Muscle layer of colon (tissue), 2 donors: ENCODE results near the gene DDX20.
"Not testable (repeated sequence)": the region's sequence is repeated elsewhere in the genome, so short reads cannot be mapped to it uniquely, and the experiment has no call there.

Experiments used
- H3K27ac ChIP-seq: one replicate; pipeline ENCODE4 v1.7.0; 2013; ENCODE audit warnings: low read depth, mild to moderate bottlenecking, low read length, moderate library complexity
- H3K27me3 ChIP-seq, 2 donors: one replicate each; pipeline ENCODE4 v1.7.0; 2013; ENCODE audit warnings: low read length in 2 of 2, mild to moderate bottlenecking in 2 of 2; ENCODE audit not compliant: insufficient read depth in 2 of 2, control insufficient read depth in 1 of 2
- H3K36me3 ChIP-seq: one replicate; pipeline ENCODE4 v1.7.0; 2013; ENCODE audit warnings: mild to moderate bottlenecking, low read length; ENCODE audit not compliant: insufficient read depth
- H3K4me1 ChIP-seq: one replicate; pipeline ENCODE4 v1.7.0; 2013; ENCODE audit warnings: mild to moderate bottlenecking, low read length; ENCODE audit not compliant: insufficient read depth
- H3K4me3 ChIP-seq, 2 donors: one replicate each; pipeline ENCODE4 v1.7.0; 2013; ENCODE audit warnings: low read length in 2 of 2, low read depth in 1 of 2, mild to moderate bottlenecking in 1 of 2, moderate library complexity in 1 of 2
- H3K9ac ChIP-seq: one replicate; pipeline ENCODE4 v1.7.0; 2013; ENCODE audit warnings: low read length
- H3K9me3 ChIP-seq: one replicate; pipeline ENCODE4 v1.7.0; 2013; ENCODE audit warnings: mild to moderate bottlenecking, low read length
- donor health status: abdominal sarcoma.
- donor health status: Adenocarcinoma of cecum.

DDX20 gene

GRCh38 chr1:111742292-111742691 is 13.4 kb upstream of the DDX20 start:
- H3K4me1 ChIP-seq, result peaks cover 23% of the 10 kb centered on the region
- H3K4me3 ChIP-seq, H3K27ac ChIP-seq, H3K27me3 ChIP-seq, H3K36me3 ChIP-seq, H3K9me3 ChIP-seq, H3K9ac ChIP-seq: not testable (repeated sequence)

- H3K27me3 ChIP-seq, result no peaks in the 10 kb centered on the region
- no peaks in the 10 kb centered on the region for H3K9me3 ChIP-seq
- peaks cover 15% of the 10 kb centered on the region for H3K4me1 ChIP-seq
- H3K4me3 ChIP-seq, result no peak overlapping the region
- H3K27ac ChIP-seq, result no peak overlapping the region
- no peaks in the 10 kb centered on the region for H3K36me3 ChIP-seq
- H3K9ac ChIP-seq, result no peak overlapping the region
Measured at GRCh38 chr1:111742938-111743549, 12.7 kb upstream of the DDX20 start.

- H3K4me1 ChIP-seq, result peaks cover 13% of the 10 kb centered on the region
- no peak overlapping the region for H3K27ac ChIP-seq
- H3K27me3 ChIP-seq, result no peaks in the 10 kb centered on the region
Measured at GRCh38 chr1:111743679-111744101, 12.0 kb upstream of the DDX20 start.

GRCh38 chr1:111745675-111746613 is 9.8 kb upstream of the DDX20 start:
- Histone ChIP-seq H3K9me3 (no peaks in the 10 kb centered on the region), H3K27ac (no peak overlapping the region), H3K4me1 (peaks cover 20% of the 10 kb centered on the region), H3K4me3 (no peak overlapping the region), H3K36me3 (no peaks in the 10 kb centered on the region), H3K27me3 (no peaks in the 10 kb centered on the region), H3K9ac (no peak overlapping the region)

More at GRCh38 chr1:111743679-111744101, 12.0 kb upstream of the DDX20 start:
- no peak overlapping the region for H3K9ac ChIP-seq
- H3K36me3 ChIP-seq, result no peaks in the 10 kb centered on the region
- no peak overlapping the region for H3K4me3 ChIP-seq
- H3K9me3 ChIP-seq, result no peaks in the 10 kb centered on the region

GRCh38 chr1:111746614-111746999 is 9.1 kb upstream of the DDX20 start:
- no peak overlapping the region for H3K9ac ChIP-seq
- H3K27me3 ChIP-seq, result no peaks in the 10 kb centered on the region
- H3K36me3 ChIP-seq, result no peaks in the 10 kb centered on the region
- H3K9me3 ChIP-seq, result no peaks in the 10 kb centered on the region
- H3K27ac ChIP-seq, result no peak overlapping the region
- H3K4me3 ChIP-seq, result no peak overlapping the region
- H3K4me1 ChIP-seq, result peaks cover 20% of the 10 kb centered on the region

GRCh38 chr1:111747282-111747734 is 8.4 kb upstream of the DDX20 start:
- no peaks in the 10 kb centered on the region for H3K36me3 ChIP-seq
- H3K27me3 ChIP-seq, result no peaks in the 10 kb centered on the region
- no peak overlapping the region for H3K9ac ChIP-seq
- H3K9me3 ChIP-seq, result no peaks in the 10 kb centered on the region
- peaks cover 20% of the 10 kb centered on the region for H3K4me1 ChIP-seq
- H3K4me3 ChIP-seq, result no peak overlapping the region
- H3K27ac ChIP-seq, result no peak overlapping the region

- Histone ChIP-seq H3K4me1 (peaks cover 20% of the 10 kb centered on the region), H3K27me3 (no peaks in the 10 kb centered on the region), H3K9ac (no peak overlapping the region), H3K4me3 (no peak overlapping the region), H3K9me3 (no peaks in the 10 kb centered on the region), H3K36me3 (no peaks in the 10 kb centered on the region), H3K27ac (no peak overlapping the region)
Measured at GRCh38 chr1:111747947-111748346, 7.8 kb upstream of the DDX20 start.

GRCh38 chr1:111749628-111750027 is 6.1 kb upstream of the DDX20 start:
- Histone ChIP-seq H3K9me3 (no peaks in the 10 kb centered on the region), H3K9ac (no peak overlapping the region), H3K36me3 (no peaks in the 10 kb centered on the region), H3K27me3 (no peaks in the 10 kb centered on the region), H3K27ac (no peak overlapping the region), H3K4me1 (peaks cover 23% of the 10 kb centered on the region), H3K4me3 (no peak overlapping the region)

- Histone ChIP-seq H3K36me3 (no peaks in the 10 kb centered on the region), H3K9me3 (no peaks in the 10 kb centered on the region), H3K27me3 (no peaks in the 10 kb centered on the region), H3K4me3 (no peak overlapping the region), H3K9ac (no peak overlapping the region), H3K27ac (no peak overlapping the region), H3K4me1 (peaks cover 21% of the 10 kb centered on the region)
Measured at GRCh38 chr1:111750856-111751255, 4.8 kb upstream of the DDX20 start.

GRCh38 chr1:111751906-111752575 is 3.7 kb upstream of the DDX20 start:
- H3K9me3 ChIP-seq, result no peaks in the 10 kb centered on the region
- no peak overlapping the region for H3K9ac ChIP-seq
- H3K36me3 ChIP-seq, result no peaks in the 10 kb centered on the region
- H3K27me3 ChIP-seq, result no peaks in the 10 kb centered on the region
- H3K27ac ChIP-seq, result no peak overlapping the region
- H3K4me1 ChIP-seq, result peaks cover 22% of the 10 kb centered on the region
- no peak overlapping the region for H3K4me3 ChIP-seq

- Histone ChIP-seq H3K36me3 (peaks cover 3% of the 10 kb centered on the region), H3K27ac (peak overlapping the region; percentile 90), H3K4me3 (peak overlapping the region; percentile 85 to 98), H3K9me3 (no peaks in the 10 kb centered on the region), H3K27me3 (no peaks in the 10 kb centered on the region), H3K4me1 (peaks cover 24% of the 10 kb centered on the region), H3K9ac (peak overlapping the region; percentile 98)
Measured at GRCh38 chr1:111754984-111755330, 744 bp upstream of the DDX20 start.
